WI38 (cell line): ENCODE data around the gene SON.

Experiments
- H3K4me3 ChIP-seq: 2 replicates; pipeline ENCODE4 v1.5.1; 2011; ENCODE audit warnings: low read depth, mild to moderate bottlenecking, control low read depth, low read length
- TF ChIP-seq, protein P1 (sequence below): IDR thresholded peaks from 2 replicates; pipeline ENCODE4 v1.5.1; 2012; ENCODE audit warnings: low read depth, mild to moderate bottlenecking, control low read depth, low read length

Gene SON

DNA sequence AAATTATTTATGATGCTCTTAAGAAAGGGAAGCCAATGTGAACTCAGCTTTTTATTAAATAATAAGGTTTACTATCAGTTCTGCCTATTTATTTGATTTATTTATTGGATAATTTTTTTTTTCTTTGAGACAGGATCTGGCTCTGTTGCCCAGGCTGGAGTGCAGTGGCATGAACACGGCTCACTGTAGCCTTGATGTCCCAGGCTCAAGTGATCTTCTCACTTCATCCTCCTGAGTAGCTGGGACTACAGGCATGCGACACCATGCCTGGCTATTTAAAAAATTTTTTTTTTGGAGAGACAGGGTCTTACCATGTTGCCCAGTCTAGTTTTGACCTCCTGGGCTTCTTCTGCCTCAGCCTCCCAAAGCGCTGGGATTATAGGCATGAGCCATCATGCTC, 30.4 kb upstream of the SON start:
- TF ChIP-seq, protein P1, sequence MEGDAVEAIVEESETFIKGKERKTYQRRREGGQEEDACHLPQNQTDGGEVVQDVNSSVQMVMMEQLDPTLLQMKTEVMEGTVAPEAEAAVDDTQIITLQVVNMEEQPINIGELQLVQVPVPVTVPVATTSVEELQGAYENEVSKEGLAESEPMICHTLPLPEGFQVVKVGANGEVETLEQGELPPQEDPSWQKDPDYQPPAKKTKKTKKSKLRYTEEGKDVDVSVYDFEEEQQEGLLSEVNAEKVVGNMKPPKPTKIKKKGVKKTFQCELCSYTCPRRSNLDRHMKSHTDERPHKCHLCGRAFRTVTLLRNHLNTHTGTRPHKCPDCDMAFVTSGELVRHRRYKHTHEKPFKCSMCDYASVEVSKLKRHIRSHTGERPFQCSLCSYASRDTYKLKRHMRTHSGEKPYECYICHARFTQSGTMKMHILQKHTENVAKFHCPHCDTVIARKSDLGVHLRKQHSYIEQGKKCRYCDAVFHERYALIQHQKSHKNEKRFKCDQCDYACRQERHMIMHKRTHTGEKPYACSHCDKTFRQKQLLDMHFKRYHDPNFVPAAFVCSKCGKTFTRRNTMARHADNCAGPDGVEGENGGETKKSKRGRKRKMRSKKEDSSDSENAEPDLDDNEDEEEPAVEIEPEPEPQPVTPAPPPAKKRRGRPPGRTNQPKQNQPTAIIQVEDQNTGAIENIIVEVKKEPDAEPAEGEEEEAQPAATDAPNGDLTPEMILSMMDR: no peak
- H3K4me3 ChIP-seq: no peak overlapping the region

DNA sequence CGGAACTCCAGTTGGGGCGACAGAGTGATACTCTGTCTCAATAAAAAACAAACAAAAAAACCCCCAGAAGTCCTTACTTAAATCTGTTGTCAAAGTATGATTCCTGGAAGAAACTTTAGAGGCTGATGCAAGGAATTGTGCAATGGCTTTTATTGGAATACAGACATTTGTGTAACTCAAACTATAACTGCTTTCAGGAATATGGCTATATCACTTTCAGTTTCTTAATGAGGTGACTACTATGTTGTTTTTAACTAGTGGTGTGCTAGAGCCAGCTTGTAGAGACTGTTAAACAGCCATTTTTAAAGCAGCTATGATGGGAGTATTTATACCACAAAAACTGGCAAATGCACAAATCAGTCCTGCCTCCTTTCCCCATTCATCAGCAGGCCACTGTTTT, 28.6 kb upstream of the SON start:
- no peak overlapping the region for H3K4me3 ChIP-seq
- TF ChIP-seq, protein P1: no peak

DNA sequence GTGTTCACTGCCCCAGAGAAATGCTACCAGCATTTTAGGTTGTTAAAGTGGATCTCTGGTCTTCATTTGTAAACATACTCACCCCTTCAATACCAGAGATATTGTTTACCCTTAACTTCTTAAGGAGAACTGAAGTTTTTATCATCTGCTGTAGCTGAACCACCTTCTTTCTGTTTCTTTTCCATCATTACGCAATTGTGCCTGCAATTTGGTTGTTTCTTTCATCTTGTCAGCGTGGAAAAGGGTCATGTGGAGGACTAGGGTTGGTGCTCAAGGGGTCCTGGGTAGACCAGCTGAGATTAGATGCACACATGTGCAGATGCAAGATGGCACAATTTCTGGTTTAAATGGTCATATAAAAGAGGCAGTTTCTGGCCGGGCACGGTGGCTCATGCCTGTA, 23.9 kb upstream of the SON start:
- TF ChIP-seq, protein P1: no peak
- H3K4me3 ChIP-seq: no peak overlapping the region

DNA sequence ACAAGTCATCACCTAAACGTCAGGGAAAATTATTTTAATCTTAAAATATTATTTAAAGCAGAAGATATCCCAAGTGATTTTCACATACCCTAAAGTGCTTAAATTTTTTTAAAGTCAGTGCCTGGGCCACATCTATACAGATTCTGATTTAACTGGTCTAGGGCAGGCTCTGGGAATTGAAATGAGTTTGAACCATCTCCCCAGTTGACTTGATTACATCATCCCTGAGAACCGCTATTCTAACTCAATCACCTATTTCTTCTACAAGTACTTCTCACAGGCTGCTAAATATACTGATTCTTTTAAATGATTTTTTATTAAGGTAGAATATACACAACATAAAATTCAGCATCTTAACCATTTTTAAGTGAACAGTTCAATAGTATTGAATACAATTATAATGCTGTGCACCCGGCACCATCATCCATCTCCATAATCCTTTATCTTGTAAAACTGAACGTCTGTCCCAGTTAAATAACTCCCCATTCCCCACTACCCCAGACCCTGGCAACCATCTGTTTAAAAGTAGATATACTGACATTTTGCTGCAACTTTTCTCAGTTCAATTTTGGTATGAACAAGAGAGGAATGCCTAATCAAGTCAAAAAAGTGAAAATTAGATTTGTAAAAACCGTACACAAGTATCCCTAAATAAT, 20.4 kb upstream of the SON start:
- TF ChIP-seq, protein P1: no peak
- no peak overlapping the region for H3K4me3 ChIP-seq

DNA sequence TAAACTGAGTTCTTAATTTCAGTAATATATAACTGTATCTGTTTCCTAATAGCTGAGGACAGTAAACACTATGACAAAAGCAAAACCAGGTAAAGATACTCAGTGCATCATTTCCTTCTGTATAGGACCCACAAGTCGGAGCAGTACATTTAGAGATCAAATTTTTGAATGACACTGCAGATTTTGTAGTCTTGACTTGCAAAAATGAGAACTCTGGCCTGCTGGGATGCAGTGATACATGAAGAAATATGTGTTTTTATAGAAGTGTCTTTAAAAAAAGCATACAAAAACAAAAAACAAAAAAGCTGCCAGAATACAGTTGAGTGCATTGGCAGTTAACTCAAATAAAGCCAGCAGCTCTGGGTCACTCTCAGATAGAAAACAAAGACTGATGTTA, 19.9 kb upstream of the SON start:
- H3K4me3 ChIP-seq: no peak overlapping the region
- TF ChIP-seq, protein P1: no peak

DNA sequence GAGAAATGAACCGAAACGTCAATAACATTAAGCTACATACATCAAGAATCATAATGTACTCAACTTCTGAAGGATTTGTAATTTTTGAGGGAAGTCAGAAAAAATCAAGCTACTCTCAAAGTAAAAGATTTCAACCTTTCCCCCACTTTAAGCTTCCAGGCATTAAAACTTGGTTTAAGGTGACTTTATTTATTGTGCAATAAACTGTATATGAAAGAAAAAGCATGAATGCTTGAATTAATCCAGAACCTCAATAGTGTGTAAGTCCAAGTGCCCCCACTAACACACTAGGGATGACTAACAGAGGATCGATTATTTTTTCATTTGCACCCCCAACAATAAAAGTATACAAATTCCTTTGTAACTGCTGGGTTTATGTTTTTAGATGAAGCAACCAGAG, 11.8 kb upstream of the SON start:
- no peak overlapping the region for H3K4me3 ChIP-seq
- TF ChIP-seq, protein P1: no peak

DNA sequence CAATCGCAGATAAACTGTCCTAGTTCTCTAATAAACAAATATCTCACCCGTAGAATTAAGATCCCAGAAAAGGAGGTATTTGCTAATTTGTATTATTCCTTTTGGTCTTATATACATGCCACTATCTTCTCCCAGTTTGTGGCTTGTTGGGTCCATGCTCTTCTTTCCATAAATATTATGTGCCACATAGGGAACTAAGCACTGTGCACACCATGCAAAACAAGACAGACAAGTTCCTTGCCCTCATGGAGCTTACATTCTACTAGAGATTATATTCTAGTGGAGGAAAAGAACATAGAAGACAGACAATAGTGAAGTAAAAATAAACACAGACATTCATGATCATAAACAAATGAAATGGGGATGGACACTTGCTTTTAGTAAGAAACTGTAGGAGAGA, 5.6 kb upstream of the SON start:
- TF ChIP-seq, protein P1: no peak
- no peak overlapping the region for H3K4me3 ChIP-seq
